Effector CD8-positive, alpha-beta T cell (primary cell): ENCODE data around the gene SFMBT1.

Source experiments
- DNase-seq: peaks from one replicate; lab custom pipeline; 2025; lab: John Stamatoyannopoulos, UW
- total RNA-seq, 4 experiments: gene quantifications; one replicate each; lab custom pipeline; 2026; lab: John Stamatoyannopoulos, UW

The SFMBT1 gene
- 32.6 to 79.5 (median 48.3) reads per million in 4 experiments for total RNA-seq

GRCh38 chr3:53045518-53046170 is at the start of gene SFMBT1:
Gene SFMBT1 (minus strand): TSS chr3:53046073. CDS start chr3:52969128, 76,945 bp downstream.
- peak; percentile 61 for DNase-seq

DNA sequence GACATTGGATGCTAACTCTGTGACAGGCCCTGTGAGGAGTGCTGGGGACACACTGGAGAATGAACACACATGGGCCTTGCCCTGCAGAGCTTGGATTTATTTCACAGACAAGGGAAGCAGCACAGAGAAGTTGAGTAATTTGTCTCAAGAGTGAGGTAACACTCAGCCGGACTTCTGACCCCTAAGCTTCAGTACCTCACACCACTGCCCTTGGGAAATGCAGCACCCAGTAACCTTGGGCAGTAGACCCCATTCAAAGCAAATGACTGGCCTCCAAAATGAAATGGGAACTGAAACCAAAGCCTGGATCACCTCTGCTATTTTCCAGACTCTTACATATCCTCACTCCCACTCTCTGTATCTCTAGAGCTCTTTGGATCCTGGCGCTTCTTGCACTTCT is 47.1 kb upstream of the SFMBT1 start:
- no peak for DNase-seq

DNA sequence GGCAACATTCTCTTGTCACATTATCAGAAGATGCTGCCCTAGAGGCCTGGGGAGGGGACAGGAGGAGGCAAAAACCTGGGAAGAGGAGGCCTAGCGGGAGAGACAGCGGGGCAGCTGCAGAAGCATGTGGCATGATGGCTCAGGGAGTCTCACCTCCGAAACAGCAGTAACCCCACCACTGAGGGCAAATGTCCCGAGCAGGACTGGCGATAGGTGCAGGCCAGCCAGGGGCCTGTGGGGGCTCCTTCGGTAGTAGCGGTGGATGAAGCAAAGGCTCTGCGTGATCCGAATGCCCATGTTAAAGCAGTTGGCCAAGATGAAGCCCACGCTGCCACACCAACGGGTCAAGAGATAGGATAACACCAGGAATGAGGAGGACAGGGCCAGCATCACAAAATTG is 46.3 kb upstream of the SFMBT1 start:
- DNase-seq: no peak

- DNase-seq: no peak
These were observed 45.1 kb upstream of the SFMBT1 start for GRCh38 chr3:53091011-53091410.

- DNase-seq: no peak
These were observed 43.6 kb upstream of the SFMBT1 start for GRCh38 chr3:53089511-53089910.

- no peak for DNase-seq
These were observed 39.6 kb upstream of the SFMBT1 start for GRCh38 chr3:53085476-53085875.

DNA sequence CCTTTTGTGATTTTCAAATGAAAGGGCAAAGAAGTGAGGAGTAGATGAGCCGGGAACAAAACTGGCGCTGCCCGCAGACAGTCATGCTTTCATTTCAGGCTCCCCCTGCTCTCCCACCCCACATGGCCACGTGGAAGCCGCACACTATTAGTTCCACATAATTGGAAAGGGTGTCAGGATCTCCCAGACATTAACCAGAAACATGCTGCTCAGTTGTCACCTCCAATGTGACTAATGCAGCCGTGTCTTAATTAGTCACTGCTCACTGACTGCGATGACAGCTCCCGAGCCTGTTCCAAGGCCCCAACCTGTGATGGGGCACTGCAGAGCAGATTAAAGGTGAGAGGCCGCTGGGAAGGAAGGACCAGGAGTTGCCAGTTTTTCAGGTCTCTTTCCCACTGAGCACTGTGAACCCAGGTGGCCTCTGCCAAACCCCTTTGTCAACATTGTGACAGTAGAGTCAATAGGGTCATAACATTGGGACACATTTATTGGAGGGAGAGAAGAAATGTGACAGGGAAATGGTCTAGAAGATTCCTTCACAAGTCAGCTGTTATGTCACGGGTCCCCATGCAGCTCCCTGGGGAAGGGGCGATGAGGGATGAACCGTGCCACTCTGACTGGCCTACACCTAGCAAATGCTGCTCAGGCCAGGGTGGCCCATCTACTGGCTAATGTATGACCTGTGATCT is 38.6 kb upstream of the SFMBT1 start:
- DNase-seq: no peak

GRCh38 chr3:53083949-53084309 is 38.1 kb upstream of the SFMBT1 start:
- DNase-seq: no peak

GRCh38 chr3:53083521-53083920 is 37.6 kb upstream of the SFMBT1 start:
- no peak for DNase-seq

DNA sequence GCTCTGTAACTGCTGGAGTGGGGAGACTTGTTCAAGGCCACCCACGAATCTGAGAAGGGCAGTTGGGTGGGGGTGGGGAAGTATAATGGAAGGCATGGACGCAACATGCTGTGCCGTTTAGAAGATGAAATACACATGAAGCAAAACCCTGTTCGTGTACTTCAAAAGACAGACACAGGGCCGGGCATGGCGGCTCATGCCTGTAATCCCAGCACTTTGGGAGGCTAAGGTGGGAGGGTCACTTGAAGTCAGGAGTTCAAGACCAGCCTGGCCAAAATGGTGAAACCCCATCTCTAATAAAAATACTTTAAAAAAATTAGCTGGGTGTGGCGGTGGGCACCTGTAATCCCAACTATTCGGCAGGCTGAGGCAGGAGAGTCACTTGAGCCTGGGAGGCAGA is 36.9 kb upstream of the SFMBT1 start:
- no peak for DNase-seq

GRCh38 chr3:53081318-53081717 is 35.4 kb upstream of the SFMBT1 start:
- no peak for DNase-seq

DNA sequence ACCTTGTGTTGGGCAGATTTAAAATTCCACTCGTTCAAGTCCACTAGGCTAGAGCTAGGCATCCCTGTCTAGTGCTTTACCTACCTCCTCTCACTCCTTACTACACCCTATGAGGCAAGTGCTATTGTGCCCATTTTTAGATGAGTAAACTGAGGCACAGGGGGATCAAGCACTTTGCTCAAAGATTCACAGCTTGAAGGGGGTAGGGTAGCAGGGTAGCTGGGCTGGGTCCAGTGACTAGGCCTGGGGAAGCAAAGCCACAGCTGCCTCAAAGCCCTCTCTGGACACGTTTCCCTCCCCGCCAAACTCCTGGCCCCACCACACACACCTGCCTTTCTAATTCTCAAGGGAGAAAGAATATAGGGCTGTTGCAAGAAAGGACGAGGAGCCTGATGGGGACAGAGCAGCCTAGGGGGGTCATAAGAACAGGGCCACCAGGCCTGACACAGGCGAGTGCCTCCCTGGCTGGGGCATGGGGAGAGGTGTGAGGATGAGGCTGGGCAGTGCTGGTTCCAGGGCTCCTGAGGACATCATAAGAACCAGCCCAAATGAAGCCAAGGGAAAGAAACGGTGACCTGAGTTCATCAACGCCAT is 34.8 kb upstream of the SFMBT1 start:
- no peak for DNase-seq

- no peak for DNase-seq
These were observed 34.1 kb upstream of the SFMBT1 start for GRCh38 chr3:53079791-53080555.

- DNase-seq: no peak
These were observed 33.3 kb upstream of the SFMBT1 start for GRCh38 chr3:53079147-53079546.

DNA sequence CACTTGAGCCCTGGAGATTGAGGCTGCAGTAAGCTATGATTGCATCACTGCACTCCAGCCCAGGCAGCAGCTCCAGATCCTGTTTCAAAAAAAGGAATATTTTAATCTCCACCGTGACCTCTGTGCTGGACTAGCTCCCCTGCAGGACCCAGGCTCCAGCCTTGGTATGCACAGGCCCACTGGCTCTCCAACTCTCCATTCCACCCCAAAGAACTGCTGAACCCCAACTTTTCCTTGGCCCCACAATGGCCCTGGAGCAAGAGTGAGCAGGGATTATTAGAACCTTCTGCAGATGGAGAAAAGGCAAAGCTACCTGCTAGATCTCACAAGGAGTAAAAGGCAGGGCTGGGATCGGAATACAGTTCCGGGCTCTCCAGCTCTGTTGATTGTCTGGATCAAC is 32.8 kb upstream of the SFMBT1 start:
- DNase-seq: no peak

- DNase-seq: no peak
These were observed 31.8 kb upstream of the SFMBT1 start for GRCh38 chr3:53077476-53078220.

DNA sequence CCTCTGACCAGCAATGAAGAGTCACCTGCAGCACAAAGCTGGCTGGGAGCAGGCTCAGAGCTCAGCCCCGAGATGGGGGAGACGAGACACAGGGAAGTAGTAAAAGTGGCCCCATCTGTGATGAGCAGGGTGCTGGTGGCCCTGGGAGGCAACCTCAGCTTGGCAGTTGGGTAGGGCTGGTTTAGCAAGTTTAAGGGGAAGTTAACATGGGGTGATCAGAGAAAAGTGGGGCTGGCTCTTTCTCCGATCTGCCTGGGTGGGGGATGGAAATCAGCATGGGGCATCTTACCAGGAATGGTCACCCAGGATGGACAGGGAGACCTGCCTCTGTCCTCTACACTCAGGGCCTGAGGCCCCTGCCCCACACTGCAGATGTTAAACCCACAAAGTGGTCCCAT is 29.9 kb upstream of the SFMBT1 start:
- DNase-seq: no peak

DNA sequence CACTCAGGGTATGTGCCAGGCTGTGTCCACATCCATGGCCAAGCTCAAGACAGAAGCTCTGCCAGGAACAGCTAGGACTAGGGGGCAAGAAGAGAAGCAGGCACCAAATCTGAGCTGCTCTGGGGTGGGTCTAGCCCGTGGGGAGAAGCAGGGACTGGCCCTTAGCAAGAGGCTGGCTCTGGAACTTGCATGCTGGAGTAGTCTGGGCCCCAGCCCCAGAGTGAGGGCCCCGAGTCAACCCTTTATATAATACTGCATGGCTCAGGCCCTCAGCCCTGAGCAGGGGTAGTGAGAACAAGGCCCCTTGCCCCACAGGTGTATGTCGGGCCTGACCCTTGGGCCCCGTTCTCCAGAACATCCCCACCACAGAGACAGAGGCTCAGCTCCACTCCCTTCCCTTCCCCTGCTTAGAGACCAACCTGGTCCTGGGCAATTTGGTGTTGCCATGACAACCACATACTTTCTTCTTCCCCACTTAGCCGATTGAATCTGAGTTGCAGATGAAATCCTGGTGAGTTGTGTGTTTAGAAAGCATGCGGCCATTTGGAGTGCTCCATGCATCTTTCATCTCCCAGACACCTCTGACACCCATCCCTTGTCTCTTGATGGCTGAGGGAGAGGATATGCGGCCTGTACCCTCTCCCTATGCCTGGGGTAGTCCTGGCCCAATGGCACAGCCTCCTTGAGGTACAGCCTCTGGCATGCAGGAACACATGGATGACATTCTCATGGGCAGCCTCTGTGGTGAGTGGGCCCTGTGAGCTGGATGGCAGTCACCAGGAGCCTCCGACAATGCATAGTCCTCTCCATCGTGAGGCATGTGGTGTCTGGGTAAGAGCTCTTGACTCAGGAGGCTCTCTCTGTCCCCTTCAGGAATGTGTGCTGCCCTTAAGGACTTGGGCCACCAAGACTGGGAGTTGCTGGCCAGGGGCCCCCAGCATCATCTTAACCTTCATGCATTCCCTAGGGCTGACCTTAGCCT is 29.2 kb upstream of the SFMBT1 start:
- DNase-seq: no peak

DNA sequence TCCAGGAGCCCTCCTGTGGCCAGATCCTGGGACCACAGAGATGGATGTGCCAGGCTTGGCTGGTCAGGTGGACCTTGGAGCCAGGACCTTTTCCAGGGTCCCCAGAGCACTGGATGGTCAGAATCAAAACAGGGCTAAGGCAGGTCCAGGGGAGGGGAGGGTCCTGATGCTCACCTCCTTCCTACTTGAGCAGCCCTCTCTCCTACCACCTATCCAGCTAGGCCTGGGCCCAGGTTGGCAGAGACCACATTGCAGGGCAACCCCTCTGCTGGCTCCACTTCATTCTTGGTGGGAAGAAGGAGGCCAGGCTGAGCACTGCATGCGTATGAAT is 28.5 kb upstream of the SFMBT1 start:
- DNase-seq: no peak

DNA sequence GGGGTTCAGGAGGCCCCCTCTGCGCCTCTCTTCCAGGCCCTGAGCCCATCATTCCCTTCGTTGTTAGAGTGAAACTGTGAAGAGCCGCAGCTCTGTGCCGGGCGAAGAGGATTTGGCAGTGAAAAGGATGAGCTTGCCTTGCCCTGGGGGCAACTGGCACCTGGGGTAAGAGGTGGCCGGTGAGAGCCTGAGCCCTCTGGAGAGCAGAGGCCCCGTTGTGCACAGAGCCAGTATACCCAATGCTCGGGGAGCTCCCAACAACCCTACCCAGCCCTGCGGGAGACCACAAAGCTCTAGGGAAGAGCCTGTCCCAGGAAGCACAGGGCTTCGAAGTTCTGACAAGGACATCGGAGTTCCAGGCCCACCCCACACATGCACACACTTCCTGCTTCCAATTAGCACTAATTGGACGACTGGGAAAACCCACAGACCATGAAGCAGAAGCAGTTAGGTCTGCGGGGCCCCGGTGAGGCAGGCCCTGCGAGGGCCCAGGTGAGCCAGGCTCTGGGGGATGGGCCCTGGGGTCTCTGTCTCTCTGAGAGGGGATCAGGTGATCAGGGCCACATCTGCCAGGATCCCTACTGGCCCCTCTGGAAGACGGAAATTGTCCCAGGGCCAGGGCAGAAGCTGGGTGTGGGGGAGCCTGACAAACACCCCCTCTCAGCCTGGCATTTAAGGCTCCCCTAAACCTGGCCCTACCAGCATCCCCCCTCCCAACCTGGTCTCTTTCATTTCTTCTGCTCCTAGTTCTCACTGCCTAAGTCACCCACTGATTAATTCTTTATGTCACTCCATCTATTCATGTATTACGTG is 27.9 kb upstream of the SFMBT1 start:
- DNase-seq: no peak
